CD4-positive, alpha-beta T cell (primary cell): Measurements from ENCODE around the gene ZC3H12D. TPM values are rescaled to one million over a fixed set of nuclear protein-coding genes. Genes with fewer than 3 reads are reported as not detected.

ENCODE experiments used
- ATAC-seq: fragments of 200-7000 bp; cut with Tn5 transposase; one replicate; pipeline ENCODE4 v1.10.0; 2022; ENCODE audit warnings: mild to moderate bottlenecking; ENCODE audit not compliant: poor library complexity
- CTCF ChIA-PET: fragments of 350-600 bp; sonication (Branson Sonifier 250); formaldehyde crosslinking; loops from one replicate; lab custom pipeline; 2021; ENCODE audit warnings: antibody characterized with exemption, inconsistent platforms; lab: Charles Lee
- POLR2A ChIA-PET: fragments of 350-600 bp; sonication (Branson Sonifier 250); formaldehyde crosslinking; loops from one replicate; lab custom pipeline; 2021; ENCODE audit warnings: antibody characterized with exemption, inconsistent platforms; lab: Charles Lee
- DNase-seq, 14 experiments: peaks; one replicate each; pipeline ENCODE4 v3.0.0-alpha.2; 2013 to 2020; ENCODE audit warnings: mixed read lengths in 2 of 14
- H3K27ac ChIP-seq, 2 donors: one replicate each; pipeline versions ENCODE4 v1.5.1 to v1.7.0; 2013; ENCODE audit warnings: low read length in 2 of 2, low read depth in 1 of 2, mild to moderate bottlenecking in 1 of 2
- H3K27me3 ChIP-seq, 2 experiments: 1 replicate in 1 of 2; 2 replicates in 1 of 2; pipeline versions ENCODE4 v1.6.1 to v1.7.0; 2013; ENCODE audit warnings: low read length in 2 of 2, control low read depth in 1 of 2, mild to moderate bottlenecking in 1 of 2, moderate library complexity in 1 of 2; ENCODE audit not compliant: insufficient read depth in 2 of 2, control insufficient read depth in 1 of 2
- H3K36me3 ChIP-seq: one replicate; pipeline ENCODE4 v1.6.1; 2013; ENCODE audit warnings: low read length, control low read depth; ENCODE audit not compliant: insufficient read depth
- H3K4me1 ChIP-seq: one replicate; pipeline ENCODE4 v1.6.1; 2013; ENCODE audit warnings: low read length, control low read depth; ENCODE audit not compliant: insufficient read depth
- H3K4me3 ChIP-seq: one replicate; pipeline ENCODE4 v1.5.1; 2013; ENCODE audit warnings: mild to moderate bottlenecking, low read length, moderate library complexity
- H3K9me3 ChIP-seq, 2 experiments: 1 replicate in 1 of 2; 2 replicates in 1 of 2; pipeline versions ENCODE4 v1.6.1 to v1.7.0; 2013; ENCODE audit warnings: low read length in 2 of 2, mild to moderate bottlenecking in 2 of 2, control low read depth in 1 of 2, moderate library complexity in 1 of 2; ENCODE audit not compliant: control insufficient read depth in 1 of 2, insufficient read depth in 1 of 2
- H3K27ac Mint-ChIP-seq: one replicate; pipeline ENCODE4 v1.8.0; 2020; ENCODE audit warnings: mixed read lengths
- H3K27me3 Mint-ChIP-seq: one replicate; pipeline ENCODE4 v1.8.0; 2021; ENCODE audit warnings: mixed read lengths
- H3K36me3 Mint-ChIP-seq: one replicate; pipeline ENCODE4 v1.8.0; 2021; ENCODE audit warnings: low read depth, mixed read lengths
- H3K4me1 Mint-ChIP-seq: one replicate; pipeline ENCODE4 v1.8.0; 2021; ENCODE audit warnings: low read depth, mixed read lengths
- H3K4me3 Mint-ChIP-seq: one replicate; pipeline ENCODE4 v1.8.0; 2020; ENCODE audit warnings: mild to moderate bottlenecking, mixed read lengths
- H3K9me3 Mint-ChIP-seq: one replicate; pipeline ENCODE4 v1.8.0; 2020; ENCODE audit warnings: mixed read lengths
- CTCF ChIP-seq: fragments of 200-600 bp; IDR thresholded peaks from one replicate; pipeline ENCODE4 v1.8.0; 2022; ENCODE audit warnings: antibody characterized with exemption, mild to moderate bottlenecking
- intact Hi-C, 2 experiments: fragments of 100-400 bp; cut with DNase I in 1 of 2; cut with micrococcal nuclease in 1 of 2; formaldehyde crosslinking; loops; one replicate each; pipeline versions ENCODE4 v1.15.1 to v1.9.0; 2023 to 2025; cut with DNase I, micrococcal nuclease
- total RNA-seq, 174 experiments: library from RNA in 2 of 174; stranded (reverse) in 2 of 174; gene quantifications; one replicate each; pipeline ENCODE4 v1.2.3 and lab custom pipeline; 2021 to 2026

Gene ZC3H12D
- total RNA-seq, 2 experiments from 2014 or later = 70.2 to 71.0 TPM

- Histone ChIP-seq H3K27ac (no peak overlapping the region), H3K9me3 (no peaks in the 10 kb centered on the region), H3K36me3 (peaks cover 45% of the 10 kb centered on the region), H3K4me3 (no peak overlapping the region), H3K27me3 (no peaks in the 10 kb centered on the region), H3K4me1 (peaks cover 9% of the 10 kb centered on the region)
- CTCF ChIA-PET = interaction anchor here (1.6 to 1.7 kb wide), 2 partner anchors 368 to 421 kb away, joined by 3 to 5 read pairs; no protein-coding TSS in a partner anchor
- intact Hi-C loops = loop anchor here in 1 of 2 experiments (2.0 kb wide), 1 partner anchor 53 kb away; no protein-coding TSS in a partner anchor
- no peaks in the 10 kb centered on the region for H3K9me3 Mint-ChIP-seq
- peak overlapping the region; percentile 15 for H3K4me3 Mint-ChIP-seq
- DNase-seq (no peak), ATAC-seq (peak; percentile 28)
- H3K36me3 Mint-ChIP-seq = peaks cover 35% of the 10 kb centered on the region
- no peaks in the 10 kb centered on the region for H3K27me3 Mint-ChIP-seq
- POLR2A ChIA-PET = no interaction called here
- no peaks in the 10 kb centered on the region for H3K4me1 Mint-ChIP-seq
- H3K27ac Mint-ChIP-seq = peak overlapping the region; percentile 36
- no peak for TF ChIP-seq CTCF
These were observed 34.8 kb downstream of the ZC3H12D start for GRCh38 chr6:149449831-149450678.

GRCh38 chr6:149448821-149449453 lies 35.9 kb downstream of the ZC3H12D start:
- no peaks in the 10 kb centered on the region for H3K27me3 Mint-ChIP-seq
- TF ChIP-seq CTCF = no peak
- H3K36me3 ChIP-seq = peaks cover 35% of the 10 kb centered on the region
- H3K9me3 ChIP-seq = no peaks in the 10 kb centered on the region
- no peaks in the 10 kb centered on the region for H3K4me1 Mint-ChIP-seq
- H3K4me3 Mint-ChIP-seq = no peak overlapping the region
- no peaks in the 10 kb centered on the region for H3K9me3 Mint-ChIP-seq
- ATAC-seq (no peak), DNase-seq (no peak)
- intact Hi-C loops = no loop called here
- peaks cover 29% of the 10 kb centered on the region for H3K36me3 Mint-ChIP-seq
- H3K27ac ChIP-seq = no peak overlapping the region
- ChIA-PET CTCF (interaction anchor here (1.7 kb wide), 2 partner anchors 17 to 367 kb away, joined by 3 to 4 read pairs; no protein-coding TSS in a partner anchor), POLR2A (interaction anchor here (0.5 kb wide), 1 partner anchor 709 kb away, joined by 4 read pairs; no protein-coding TSS in a partner anchor)
- no peak overlapping the region for H3K4me3 ChIP-seq
- H3K27ac Mint-ChIP-seq = no peak overlapping the region
- peaks cover 3% of the 10 kb centered on the region for H3K4me1 ChIP-seq
- H3K27me3 ChIP-seq = no peaks in the 10 kb centered on the region

- H3K27ac Mint-ChIP-seq = no peak overlapping the region
- ChIA-PET CTCF (interaction anchor here (1.0 to 1.7 kb wide), 3 partner anchors 15 to 418 kb away, joined by 3 to 4 read pairs (median 3); partner anchors contain the start of gene ZC3H12D), POLR2A (no interaction called here)
- Histone ChIP-seq H3K4me1 (peaks cover 3% of the 10 kb centered on the region), H3K36me3 (peaks cover 17% of the 10 kb centered on the region), H3K4me3 (no peak overlapping the region), H3K9me3 (no peaks in the 10 kb centered on the region), H3K27me3 (no peaks in the 10 kb centered on the region), H3K27ac (no peak overlapping the region)
- ATAC-seq (no peak), DNase-seq (no peak)
- no peak overlapping the region for H3K4me3 Mint-ChIP-seq
- no peak for TF ChIP-seq CTCF
- peaks cover 21% of the 10 kb centered on the region for H3K36me3 Mint-ChIP-seq
- no peaks in the 10 kb centered on the region for H3K9me3 Mint-ChIP-seq
- intact Hi-C loops = no loop called here
- H3K27me3 Mint-ChIP-seq = no peaks in the 10 kb centered on the region
- H3K4me1 Mint-ChIP-seq = no peaks in the 10 kb centered on the region
These were observed 37.9 kb downstream of the ZC3H12D start for GRCh38 chr6:149446791-149447376.
